ENCODE data around the gene KHK.
A peak's percentile ranks its signal among the peaks of the same experiment; 100 is the strongest.
"Not testable (repeated sequence)": the region's sequence is repeated elsewhere in the genome, so short reads cannot be mapped to it uniquely, and the experiment has no call there.

KHK gene

DNA sequence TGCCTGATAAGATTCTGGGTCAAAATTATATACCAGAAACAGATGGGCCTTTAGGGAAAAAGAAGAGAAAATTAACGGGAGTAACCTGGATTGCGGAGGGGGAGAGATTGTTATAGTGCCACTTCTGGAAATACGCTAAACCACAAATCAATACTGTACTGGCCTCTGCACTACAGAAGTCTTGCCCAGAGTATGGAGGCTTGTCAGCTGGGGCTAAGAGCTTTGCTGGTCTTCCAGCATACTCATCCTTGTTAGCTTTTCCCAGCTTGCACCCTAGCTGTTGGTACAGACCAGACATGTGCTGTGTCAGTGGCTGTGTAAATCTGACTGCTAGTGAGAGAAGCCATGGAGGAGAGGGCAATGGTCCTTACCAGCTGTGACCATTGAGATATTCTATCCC lies 26.2 kb upstream of the KHK start:
- DNase-seq = no peak

- no peak for DNase-seq
These were observed 21.4 kb upstream of the KHK start for GRCh38 chr2:27065128-27065527.

GRCh38 chr2:27067385-27067784 lies 19.2 kb upstream of the KHK start:
- no peak for DNase-seq

DNA sequence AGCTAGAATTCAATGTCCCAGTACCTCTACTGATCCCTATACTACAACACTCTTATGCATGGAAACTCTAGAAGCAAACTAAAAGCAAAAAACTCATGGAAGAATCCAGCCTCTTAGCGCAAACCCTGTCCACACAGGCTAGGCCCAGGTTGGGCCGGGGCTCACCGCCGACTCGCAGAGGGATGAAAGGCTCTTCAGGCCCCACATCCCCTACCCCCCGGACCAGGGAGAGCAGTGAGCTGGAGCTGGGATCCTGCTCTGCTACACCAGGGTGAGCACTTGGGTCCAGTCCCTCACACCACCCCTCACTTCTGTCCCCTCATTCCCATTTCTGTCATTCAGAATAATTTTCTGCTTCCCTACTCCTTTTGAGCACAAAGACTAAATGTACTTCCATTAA lies 17.1 kb upstream of the KHK start:
- DNase-seq = no peak

- DNase-seq = no peak
These were observed 16.5 kb upstream of the KHK start for GRCh38 chr2:27069961-27070618.

- DNase-seq = no peak
These were observed 15.8 kb upstream of the KHK start for GRCh38 chr2:27070653-27071276.

- peak; percentile 90 for DNase-seq
These were observed 15.1 kb upstream of the KHK start, which contains the start of gene OST4 for GRCh38 chr2:27071277-27071989. OST4 (minus strand) TSS chr2:27071654.

- no peak for DNase-seq
These were observed 14.4 kb upstream of the KHK start for GRCh38 chr2:27071990-27072830.

- DNase-seq = no peak
These were observed 13.7 kb upstream of the KHK start for GRCh38 chr2:27072920-27073319.

- DNase-seq = no peak
These were observed 12.8 kb upstream of the KHK start for GRCh38 chr2:27073782-27074181.

- no peak for DNase-seq
These were observed 11.6 kb upstream of the KHK start for GRCh38 chr2:27074738-27075565.

- not testable (repeated sequence) for DNase-seq
These were observed 11.1 kb upstream of the KHK start for GRCh38 chr2:27075566-27075871.

GRCh38 chr2:27076323-27076722 lies 10.2 kb upstream of the KHK start:
- no peak for DNase-seq

- no peak for DNase-seq
These were observed 9.3 kb upstream of the KHK start for GRCh38 chr2:27077231-27077630.

DNA sequence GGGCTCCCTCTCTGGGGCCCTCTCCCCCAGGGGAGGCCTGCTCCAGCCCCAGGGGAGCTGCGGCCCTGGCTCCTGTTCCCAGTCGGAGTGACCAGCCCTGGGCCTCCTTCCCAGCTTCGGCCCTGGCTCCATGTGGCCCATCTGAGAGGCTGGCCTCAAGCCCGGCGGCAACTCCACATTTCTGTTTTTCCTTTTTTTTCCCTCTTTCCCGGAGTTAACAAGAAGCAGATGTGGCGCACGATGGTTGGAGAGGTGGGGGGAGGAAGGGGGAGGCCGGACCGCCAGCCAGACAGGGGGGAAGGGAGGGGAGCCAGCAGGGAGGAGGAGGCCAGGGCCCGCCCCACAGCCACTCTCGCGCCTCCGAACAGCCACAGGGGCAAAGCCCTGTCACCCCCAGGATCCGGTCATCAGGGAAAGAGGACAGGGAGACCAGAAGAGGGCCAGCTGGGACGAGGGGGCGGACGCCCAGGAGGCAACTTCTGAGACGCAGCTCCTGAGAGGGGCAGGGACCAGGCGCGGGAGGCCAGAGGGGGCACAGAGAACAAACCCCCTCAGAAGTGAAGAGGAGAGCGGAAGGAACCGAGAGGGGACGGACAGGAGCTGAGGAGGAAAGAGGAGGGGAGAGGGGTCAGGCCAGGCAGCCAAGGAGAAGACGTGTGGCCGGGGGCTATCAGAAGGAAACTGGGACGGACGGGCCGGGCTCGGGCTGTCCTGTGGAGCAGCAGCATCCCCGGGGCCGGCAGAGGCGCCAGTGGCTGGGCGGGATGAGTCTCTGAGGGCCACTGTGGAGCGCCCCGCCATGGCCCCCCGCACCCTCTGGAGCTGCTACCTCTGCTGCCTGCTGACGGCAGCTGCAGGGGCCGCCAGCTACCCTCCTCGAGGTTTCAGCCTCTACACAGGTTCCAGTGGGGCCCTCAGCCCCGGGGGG lies 8.0 kb upstream of the KHK start, which contains the start of gene EMILIN1:
Gene EMILIN1 (plus strand): TSS at position 349 of the 928 bp plus-strand sequence. CDS start 451 bp downstream, at position 800.
- no peak for DNase-seq

- DNase-seq = no peak
These were observed 7.1 kb upstream of the KHK start for GRCh38 chr2:27079233-27080139.

DNA sequence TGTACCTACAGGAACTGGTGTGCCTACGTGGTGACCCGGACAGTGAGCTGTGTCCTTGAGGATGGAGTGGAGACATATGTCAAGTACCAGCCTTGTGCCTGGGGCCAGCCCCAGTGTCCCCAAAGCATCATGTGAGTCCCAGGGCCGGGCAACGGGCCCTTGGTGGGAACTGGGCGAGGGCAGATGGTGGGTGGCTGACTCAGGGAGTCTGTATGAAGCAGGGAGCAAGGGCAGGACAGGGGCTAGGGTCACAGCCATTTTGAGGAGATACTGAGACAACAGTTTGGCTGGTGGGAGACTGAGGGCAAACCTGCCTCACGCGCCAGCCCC lies 6.5 kb upstream of the KHK start:
- DNase-seq = no peak

GRCh38 chr2:27080603-27080936 lies 6.0 kb upstream of the KHK start:
- DNase-seq = no peak

DNA sequence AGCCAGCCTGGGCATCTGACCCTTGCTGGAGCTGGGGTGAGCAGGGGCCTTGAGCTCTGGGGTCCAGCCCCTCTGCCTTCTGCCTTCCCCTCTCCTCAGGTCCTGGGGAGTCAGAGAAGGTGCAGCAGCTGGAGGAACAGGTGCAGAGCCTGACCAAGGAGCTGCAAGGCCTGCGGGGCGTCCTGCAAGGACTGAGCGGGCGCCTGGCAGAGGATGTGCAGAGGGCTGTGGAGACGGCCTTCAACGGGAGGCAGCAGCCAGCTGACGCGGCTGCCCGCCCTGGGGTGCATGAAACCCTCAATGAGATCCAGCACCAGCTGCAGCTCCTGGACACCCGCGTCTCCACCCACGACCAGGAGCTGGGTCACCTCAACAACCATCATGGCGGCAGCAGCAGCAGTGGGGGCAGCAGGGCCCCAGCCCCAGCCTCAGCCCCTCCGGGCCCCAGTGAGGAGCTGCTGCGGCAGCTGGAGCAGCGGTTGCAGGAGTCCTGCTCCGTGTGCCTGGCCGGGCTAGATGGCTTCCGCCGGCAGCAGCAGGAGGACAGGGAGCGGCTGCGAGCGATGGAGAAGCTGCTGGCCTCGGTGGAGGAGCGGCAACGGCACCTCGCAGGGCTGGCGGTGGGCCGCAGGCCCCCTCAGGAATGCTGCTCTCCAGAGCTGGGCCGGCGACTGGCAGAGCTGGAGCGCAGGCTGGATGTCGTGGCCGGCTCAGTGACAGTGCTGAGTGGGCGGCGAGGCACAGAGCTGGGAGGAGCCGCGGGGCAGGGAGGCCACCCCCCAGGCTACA lies 4.4 kb upstream of the KHK start:
- DNase-seq = no peak
